HG02571 (cell line): ENCODE measurements around the gene GFER.
"Not testable (repeated sequence)": the region's sequence is repeated elsewhere in the genome, so short reads cannot be mapped to it uniquely, and the experiment has no call there.

Source experiments
- ATAC-seq: cut with Tn5 transposase; IDR thresholded peaks from one replicate; pipeline ENCODE4 v1.9.1; 2021; ENCODE audit warnings: mild to moderate bottlenecking, moderate library complexity; ENCODE audit not compliant: unreplicated experiment

GFER gene

DNA sequence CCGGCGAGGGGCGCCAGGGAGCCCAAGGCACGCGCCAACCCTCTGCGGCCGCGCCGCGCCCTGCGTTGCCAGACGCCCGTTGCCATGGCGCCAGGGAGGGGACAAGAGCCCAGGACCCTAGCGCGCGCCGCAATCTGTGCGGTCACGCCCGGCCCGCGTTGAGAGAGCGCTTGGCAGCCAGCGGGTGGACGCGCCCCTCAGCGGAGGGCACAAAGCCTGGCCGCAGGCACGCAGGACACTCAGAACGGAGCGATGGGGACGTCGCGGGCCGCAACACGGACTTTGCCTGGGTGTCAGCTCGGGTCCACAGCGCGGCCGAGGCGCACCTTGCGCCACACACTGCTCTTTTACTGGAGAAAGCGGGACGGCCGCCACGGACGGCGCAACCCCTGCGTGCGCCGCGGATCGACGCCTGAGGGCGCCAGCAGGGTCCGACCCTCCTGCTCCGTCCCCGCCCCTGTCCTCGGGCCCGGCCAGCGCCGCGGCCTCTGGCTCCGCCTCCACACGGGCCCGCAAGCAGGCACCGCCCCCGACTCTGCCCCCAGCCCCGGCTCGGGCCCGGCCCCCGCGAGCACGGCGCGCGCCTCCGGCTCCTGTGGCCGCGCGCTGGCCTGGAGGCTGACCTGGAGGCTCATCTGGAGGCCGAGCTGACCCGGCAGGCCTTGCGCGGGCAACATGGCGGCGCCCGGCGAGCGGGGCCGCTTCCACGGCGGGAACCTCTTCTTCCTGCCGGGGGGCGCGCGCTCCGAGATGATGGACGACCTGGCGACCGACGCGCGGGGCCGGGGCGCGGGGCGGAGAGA is at the start of gene GFER:
TSS of gene GFER (plus strand) at position 650 of the 803 bp plus-strand sequence. CDS start at position 676, 26 bp downstream.
- peak; percentile 69 for ATAC-seq

DNA sequence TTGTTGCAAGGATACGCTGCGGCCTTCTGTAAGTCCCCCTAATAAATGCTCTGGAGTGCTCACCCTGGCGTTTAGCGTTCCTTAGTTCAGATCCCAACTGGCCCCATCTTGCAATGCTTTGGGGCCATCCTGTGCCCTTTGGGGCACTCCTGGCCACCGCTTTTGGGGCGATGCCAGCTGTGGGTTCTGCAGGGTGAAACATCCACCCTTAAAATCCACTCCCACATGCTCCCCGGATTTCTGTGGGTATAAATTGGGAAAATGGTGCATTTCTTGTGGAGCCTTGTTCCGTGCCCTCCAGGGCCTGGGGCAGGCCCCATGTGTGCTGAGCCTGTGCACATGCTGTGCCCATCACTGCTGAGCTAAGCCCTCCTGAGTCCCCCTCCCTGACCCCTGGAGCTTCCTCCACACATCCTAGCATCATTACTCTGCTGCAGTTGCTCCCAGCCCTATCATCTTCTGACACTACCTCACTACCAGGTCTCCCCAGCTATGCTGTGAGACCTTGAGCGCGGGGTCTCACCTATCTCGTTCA is 47.0 kb upstream of the GFER start:
- no peak for ATAC-seq

GRCh38 chr16:1938316-1938715 is 45.7 kb upstream of the GFER start:
- no peak for ATAC-seq

DNA sequence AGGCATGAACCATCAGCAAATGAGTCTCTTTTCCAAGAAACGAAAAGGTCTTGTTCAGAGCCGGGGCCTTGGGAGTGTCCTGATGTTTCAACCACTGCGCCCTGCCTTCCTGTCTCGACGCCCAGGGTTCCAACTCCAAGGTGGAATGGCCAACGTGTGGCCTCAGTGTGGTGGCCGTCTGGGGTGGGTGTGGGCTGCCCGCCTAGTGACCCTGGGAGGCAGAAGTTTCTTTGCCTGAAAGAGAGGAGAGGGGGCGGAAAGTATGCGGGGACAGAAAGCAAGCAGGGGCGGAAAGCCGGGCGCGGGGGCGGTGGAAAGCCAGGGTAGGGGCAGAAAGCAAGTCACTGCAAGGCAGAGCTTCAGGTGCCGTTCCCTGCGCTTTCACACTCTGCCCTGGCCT is 45.1 kb upstream of the GFER start:
- no peak for ATAC-seq

- not testable (repeated sequence) for ATAC-seq
These were observed 44.2 kb upstream of the GFER start for GRCh38 chr16:1939833-1940232.

DNA sequence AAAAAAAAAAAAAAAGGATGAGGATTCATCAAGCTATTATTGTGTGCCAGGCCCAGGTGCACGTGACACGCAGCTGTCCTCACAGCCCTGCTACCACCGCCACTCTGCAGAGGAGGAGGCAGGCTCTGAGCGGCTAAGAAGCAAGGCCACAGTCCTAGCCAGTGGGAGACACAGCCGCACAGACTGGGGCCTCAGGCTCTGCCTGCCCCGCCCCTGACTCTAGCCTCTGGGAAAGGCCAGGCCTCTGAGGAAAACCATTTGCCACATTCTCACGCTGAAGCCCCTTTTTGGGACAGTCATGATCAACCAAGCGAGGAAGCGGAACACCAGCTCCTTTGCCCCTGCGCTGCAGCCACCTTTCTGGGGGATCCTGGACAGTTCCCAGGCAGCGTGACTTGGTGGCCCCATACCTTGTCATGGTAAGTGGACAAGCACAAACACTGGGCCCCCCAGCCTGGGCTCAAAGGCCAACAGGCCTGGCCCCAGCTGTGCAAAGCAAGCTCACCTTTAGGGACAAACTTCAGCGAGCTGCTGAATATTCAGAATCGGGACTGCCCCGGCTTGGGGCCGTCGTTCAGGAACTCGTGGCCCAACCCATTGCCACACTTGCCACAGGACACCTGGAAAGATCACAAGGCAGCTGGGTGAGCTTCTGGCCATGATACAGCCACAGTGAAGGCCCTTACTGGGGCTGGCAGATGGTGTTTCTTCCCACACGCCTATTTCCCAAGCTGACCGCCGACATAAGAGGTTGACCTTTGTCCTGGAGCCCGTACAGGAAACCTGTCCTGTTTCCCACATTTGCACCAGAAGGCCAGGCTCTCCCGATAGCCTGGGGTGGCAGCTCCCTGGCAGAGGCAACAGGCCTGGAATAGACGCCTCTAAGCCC is 43.5 kb upstream of the GFER start:
- no peak for ATAC-seq

DNA sequence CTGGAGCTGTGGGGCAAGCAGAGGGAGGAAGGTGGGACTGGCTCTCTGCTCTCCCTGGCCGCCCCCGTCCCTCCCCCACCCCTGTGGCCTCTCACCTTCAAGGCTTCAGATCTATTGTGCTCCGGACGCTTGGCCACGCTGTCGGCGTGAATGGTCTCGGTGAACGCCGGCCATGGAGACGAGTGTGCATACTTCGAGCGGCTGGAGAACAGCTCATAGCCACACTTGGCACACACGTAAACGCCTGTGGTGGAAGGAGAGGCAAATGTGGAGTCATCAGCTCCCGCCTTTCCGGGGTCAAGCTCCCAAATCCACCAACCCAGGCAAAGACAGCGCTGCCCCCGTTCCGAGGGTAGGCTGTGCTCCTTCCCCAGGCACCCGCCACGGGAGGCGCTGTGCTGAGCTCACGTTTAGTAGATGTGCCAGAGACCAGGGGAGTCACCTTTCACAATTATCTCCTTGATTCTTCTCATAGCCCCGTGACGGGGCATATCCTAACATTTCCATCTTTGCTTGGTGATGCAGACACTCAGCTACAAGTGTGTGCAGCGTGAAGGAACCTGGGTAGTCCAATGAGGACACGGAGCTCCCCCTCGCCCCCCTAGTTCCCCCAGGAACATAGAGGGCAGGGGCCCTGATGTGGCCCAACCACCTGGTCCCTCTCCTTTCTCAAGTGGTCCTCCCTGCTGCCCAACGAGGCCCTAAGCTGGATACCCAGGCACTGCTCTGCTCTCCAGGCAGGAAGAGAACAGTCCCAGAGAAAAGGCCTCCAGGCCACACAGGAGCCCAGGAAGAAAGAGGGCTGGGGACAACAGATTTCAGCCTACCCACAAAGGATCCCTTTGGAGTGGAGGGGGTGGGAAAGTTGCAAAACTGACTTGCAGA is 42.6 kb upstream of the GFER start:
- ATAC-seq = no peak

- no peak for ATAC-seq
These were observed 41.8 kb upstream of the GFER start for GRCh38 chr16:1942047-1942809.

DNA sequence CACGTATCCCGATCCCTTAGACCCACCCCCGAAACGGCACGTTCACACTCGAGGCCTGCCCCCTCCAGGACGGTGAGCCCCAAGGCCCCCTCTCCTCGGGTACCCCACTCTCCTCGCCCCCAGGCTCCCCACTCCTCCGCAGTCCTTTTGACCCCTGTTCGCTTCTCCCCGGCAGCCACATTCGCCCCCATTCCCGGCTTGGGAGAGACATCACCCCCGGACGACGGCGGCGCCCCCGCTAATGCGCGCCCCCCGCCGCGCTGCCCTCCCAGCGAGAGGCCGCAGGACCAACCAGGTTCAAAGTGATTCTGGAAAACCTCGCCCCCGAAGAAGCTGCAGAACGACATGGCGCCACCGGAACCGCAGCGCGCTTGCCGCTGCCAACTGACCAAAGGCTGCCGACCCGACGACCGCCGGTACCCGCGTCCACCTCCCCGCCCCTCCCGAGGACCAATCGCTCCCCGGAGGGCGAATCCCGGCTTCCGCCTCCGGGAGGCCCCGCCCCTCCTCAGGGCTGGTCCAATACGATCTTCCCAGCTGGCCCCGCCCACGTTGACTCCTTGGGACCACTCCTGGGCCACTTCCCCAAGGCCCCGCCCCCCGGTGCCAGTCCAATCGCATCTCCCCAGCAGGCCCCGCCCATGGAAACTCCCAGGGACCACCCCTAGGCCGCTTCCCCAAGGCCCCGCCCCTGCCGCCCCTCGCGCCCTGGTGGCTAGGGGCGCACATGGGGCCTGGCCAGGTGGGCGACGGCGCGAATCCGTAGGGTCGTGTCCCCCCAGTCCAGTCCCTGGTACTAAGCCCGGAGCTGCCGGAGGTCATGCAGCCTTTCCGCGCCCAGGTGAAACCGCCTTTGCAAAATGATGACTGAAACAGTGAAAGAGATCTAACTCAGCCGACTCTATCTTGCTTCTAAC is 40.9 kb upstream of the GFER start, which contains the start of gene MSRB1:
TSS of gene MSRB1 (minus strand) at position 390 of the 917 bp plus-strand sequence. CDS start at position 347, 43 bp downstream.
- ATAC-seq = peak; percentile 89

GRCh38 chr16:1944612-1945199 is 39.3 kb upstream of the GFER start:
- ATAC-seq = no peak

GRCh38 chr16:1945559-1946391 is 38.2 kb upstream of the GFER start:
- ATAC-seq = no peak

- no peak for ATAC-seq
These were observed 37.3 kb upstream of the GFER start for GRCh38 chr16:1946495-1947368.

- ATAC-seq = no peak
These were observed 36.7 kb upstream of the GFER start for GRCh38 chr16:1947369-1947670.

DNA sequence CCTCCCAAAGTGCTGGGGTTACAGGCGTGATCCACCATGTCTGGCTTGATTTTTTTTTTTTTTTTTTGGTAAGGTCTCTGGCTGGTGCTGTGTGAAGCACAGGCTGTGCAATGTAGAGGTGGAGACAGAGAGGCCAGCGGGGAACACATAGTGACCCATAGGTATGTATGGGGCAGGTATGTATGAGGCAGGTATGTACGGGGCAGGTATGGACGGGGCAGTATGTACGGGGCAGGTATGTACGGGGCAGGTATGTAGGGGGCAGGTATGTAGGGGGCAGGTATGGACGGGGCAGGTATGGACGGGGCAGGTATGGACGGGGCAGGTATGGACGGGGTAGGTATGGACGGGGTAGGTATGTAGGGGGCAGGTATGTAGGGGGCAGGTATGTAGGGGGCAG is 34.5 kb upstream of the GFER start:
- no peak for ATAC-seq

DNA sequence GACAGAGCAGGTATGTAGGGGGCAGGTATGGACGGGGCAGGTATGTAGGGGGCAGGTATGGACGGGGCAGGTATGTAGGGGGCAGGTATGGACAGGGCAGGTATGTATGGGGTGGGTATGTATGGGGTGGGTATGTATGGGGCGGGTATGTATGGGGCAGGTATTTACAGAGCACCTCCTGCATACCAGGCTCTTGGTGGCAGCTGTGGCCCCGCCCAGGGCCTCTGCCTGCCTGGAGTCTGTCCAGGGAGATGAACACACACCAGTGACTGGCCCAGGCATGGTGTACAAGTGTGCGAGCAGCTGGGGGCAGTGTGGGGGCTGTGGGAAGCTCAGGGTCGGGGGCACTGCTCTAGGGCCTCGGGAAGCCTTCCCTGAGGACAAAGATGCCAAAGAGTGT is 33.9 kb upstream of the GFER start:
- ATAC-seq = no peak

DNA sequence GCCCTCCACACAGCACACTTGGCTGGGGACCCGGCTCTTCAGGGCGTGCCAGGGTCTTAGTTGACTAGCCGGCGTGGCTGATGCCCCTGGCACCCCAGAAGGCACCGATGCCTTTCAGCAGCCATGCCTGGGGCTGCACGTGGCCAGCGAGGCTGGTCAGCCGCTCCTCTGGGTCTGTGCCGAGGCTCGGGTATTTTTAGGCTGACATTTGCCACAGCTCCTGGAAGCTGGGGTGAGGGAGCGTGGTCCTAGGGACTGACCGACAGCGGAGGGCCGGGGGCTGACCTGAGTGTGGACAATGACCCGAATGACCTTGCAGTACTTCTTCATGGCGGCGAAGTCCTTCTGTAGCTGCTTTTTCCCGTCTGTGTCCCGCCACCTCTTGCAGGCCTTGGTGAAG is 33.4 kb upstream of the GFER start:
- no peak for ATAC-seq

DNA sequence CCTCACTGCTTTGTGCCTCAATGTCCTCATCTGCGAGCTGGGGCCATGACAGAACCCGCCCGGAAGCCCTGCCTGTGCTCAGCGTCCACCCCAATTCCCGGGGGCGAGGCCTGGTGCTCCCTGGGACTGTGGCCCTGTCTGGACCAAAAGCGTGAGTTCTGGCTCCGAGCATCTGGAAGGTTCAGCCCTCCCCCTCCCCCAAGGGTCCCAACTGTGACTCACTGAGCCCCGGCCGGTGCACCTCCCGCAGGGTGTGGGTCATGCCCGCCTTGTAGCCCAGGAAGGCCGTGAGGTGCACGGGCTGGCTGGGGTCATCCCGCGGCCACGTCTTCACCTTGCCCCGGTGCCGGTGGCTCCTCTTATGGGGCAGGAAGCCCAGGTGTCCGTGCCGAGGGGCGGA is 30.3 kb upstream of the GFER start:
- ATAC-seq = no peak
